Measurements from ENCODE around the gene ADAMTSL1.

Gene ADAMTSL1

GRCh38 chr9:18941060-18941740 lies 467.2 kb downstream of the ADAMTSL1 start:
- Histone ChIP-seq H3K4me2 (ENCODE audit: low read depth, low read length, poor library complexity, severe bottlenecking) (no peak overlapping the region), H3K36me3 (ENCODE audit: insufficient read depth, low read length) (no peaks in the 10 kb centered on the region), H3K9me2 (replicated peaks; ENCODE audit: low read depth, low read length) (no peaks in the 10 kb centered on the region), H3K79me2 (ENCODE audit: insufficient read depth, low read length) (no peaks in the 10 kb centered on the region), H3K9me3 (ENCODE audit: insufficient read depth, low read depth, low read length) (no peaks in the 10 kb centered on the region), H3K27me3 (ENCODE audit: insufficient read depth, low read length, poor library complexity, severe bottlenecking) (no peaks in the 10 kb centered on the region), H4K20me1 (ENCODE audit: insufficient read depth, low read length, poor library complexity, severe bottlenecking) (no peaks in the 10 kb centered on the region), H3K4me3 (ENCODE audit: low read length, poor library complexity, severe bottlenecking) (no peak overlapping the region), H2AFZ (ENCODE audit: low read length) (no peak overlapping the region), H3K9ac (ENCODE audit: low read depth, low read length, poor library complexity, severe bottlenecking) (no peak overlapping the region), H3F3A (ENCODE audit: low read depth) (no peaks in the 10 kb centered on the region), H3K4me1 (ENCODE audit: insufficient read depth, low read length, poor library complexity, severe bottlenecking) (peaks cover 8% of the 10 kb centered on the region)
- TF ChIP-seq CTCF (conservative IDR thresholded peaks at IDR 0.05; ENCODE audit: low read length) = no peak

GRCh38 chr9:18942801-18943200 lies 468.8 kb downstream of the ADAMTSL1 start:
- H3K9me3 ChIP-seq (ENCODE audit: insufficient read depth, low read depth, low read length) = no peaks in the 10 kb centered on the region
- no peaks in the 10 kb centered on the region for H3K79me2 ChIP-seq (ENCODE audit: insufficient read depth, low read length)
- no peak overlapping the region for H2AFZ ChIP-seq (ENCODE audit: low read length)
- no peak overlapping the region for H3K4me3 ChIP-seq (ENCODE audit: low read length, poor library complexity, severe bottlenecking)
- TF ChIP-seq EZH2phosphoT487 (IDR thresholded peaks at IDR 0.05; ENCODE audit: borderline replicate concordance) = no peak
- no peak for TF ChIP-seq CTCF (conservative IDR thresholded peaks at IDR 0.05; ENCODE audit: low read length)
- H3K27me3 ChIP-seq (ENCODE audit: insufficient read depth, low read length, poor library complexity, severe bottlenecking) = no peaks in the 10 kb centered on the region
- H4K20me1 ChIP-seq (ENCODE audit: insufficient read depth, low read length, poor library complexity, severe bottlenecking) = no peaks in the 10 kb centered on the region
- H3K9me2 ChIP-seq (replicated peaks; ENCODE audit: low read depth, low read length) = no peaks in the 10 kb centered on the region
- no peak overlapping the region for H3K9ac ChIP-seq (ENCODE audit: low read depth, low read length, poor library complexity, severe bottlenecking)
- H3F3A ChIP-seq (ENCODE audit: low read depth) = no peaks in the 10 kb centered on the region
- no peaks in the 10 kb centered on the region for H3K4me1 ChIP-seq (ENCODE audit: insufficient read depth, low read length, poor library complexity, severe bottlenecking)
- H3K36me3 ChIP-seq (ENCODE audit: insufficient read depth, low read length) = no peaks in the 10 kb centered on the region
- H3K4me2 ChIP-seq (ENCODE audit: low read depth, low read length, poor library complexity, severe bottlenecking) = no peak overlapping the region

- H3K27me3 ChIP-seq (ENCODE audit: insufficient read depth, low read length, poor library complexity, severe bottlenecking) = no peaks in the 10 kb centered on the region
- no peaks in the 10 kb centered on the region for H3K36me3 ChIP-seq (ENCODE audit: insufficient read depth, low read length)
- H4K20me1 ChIP-seq (ENCODE audit: insufficient read depth, low read length, poor library complexity, severe bottlenecking) = no peaks in the 10 kb centered on the region
- H3K4me1 ChIP-seq (ENCODE audit: insufficient read depth, low read length, poor library complexity, severe bottlenecking) = no peaks in the 10 kb centered on the region
- H3F3A ChIP-seq (ENCODE audit: low read depth) = no peaks in the 10 kb centered on the region
- no peak for TF ChIP-seq CTCF (conservative IDR thresholded peaks at IDR 0.05; ENCODE audit: low read length)
- TF ChIP-seq EZH2phosphoT487 (IDR thresholded peaks at IDR 0.05; ENCODE audit: borderline replicate concordance) = no peak
- H3K79me2 ChIP-seq (ENCODE audit: insufficient read depth, low read length) = no peaks in the 10 kb centered on the region
- no peak overlapping the region for H3K4me2 ChIP-seq (ENCODE audit: low read depth, low read length, poor library complexity, severe bottlenecking)
- H3K9me3 ChIP-seq (ENCODE audit: insufficient read depth, low read depth, low read length) = no peaks in the 10 kb centered on the region
- no peaks in the 10 kb centered on the region for H3K9me2 ChIP-seq (replicated peaks; ENCODE audit: low read depth, low read length)
- no peak overlapping the region for H3K4me3 ChIP-seq (ENCODE audit: low read length, poor library complexity, severe bottlenecking)
- no peak overlapping the region for H2AFZ ChIP-seq (ENCODE audit: low read length)
- no peak overlapping the region for H3K9ac ChIP-seq (ENCODE audit: low read depth, low read length, poor library complexity, severe bottlenecking)
Measured at GRCh38 chr9:18947892-18948339, 474.0 kb downstream of the ADAMTSL1 start.
